NCI-H1105 (cell line): ENCODE data around the gene NEDD4L.

Experiments used
- DNase-seq: peaks from one replicate; lab custom pipeline; 2025; lab: John Stamatoyannopoulos, UW

Gene NEDD4L

DNA sequence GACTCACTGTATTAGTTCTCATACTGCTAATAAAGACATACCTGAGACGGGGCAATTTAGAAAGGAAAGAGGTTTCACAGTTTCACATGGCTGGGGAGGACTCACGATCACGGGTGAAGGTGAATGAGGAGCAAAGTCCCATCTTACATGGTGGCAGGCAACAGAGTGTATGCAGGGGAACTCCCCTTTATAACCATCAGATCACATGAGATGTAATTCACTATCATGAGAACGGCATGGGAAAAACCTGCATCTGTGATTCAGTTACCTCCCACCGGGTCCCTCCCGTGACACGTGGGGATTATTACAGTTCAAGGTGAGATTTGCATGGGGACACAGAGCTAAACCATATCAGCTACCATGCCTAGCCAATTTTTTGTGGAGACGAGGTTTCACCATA, 168.2 kb downstream of the NEDD4L start:
- no peak for DNase-seq

DNA sequence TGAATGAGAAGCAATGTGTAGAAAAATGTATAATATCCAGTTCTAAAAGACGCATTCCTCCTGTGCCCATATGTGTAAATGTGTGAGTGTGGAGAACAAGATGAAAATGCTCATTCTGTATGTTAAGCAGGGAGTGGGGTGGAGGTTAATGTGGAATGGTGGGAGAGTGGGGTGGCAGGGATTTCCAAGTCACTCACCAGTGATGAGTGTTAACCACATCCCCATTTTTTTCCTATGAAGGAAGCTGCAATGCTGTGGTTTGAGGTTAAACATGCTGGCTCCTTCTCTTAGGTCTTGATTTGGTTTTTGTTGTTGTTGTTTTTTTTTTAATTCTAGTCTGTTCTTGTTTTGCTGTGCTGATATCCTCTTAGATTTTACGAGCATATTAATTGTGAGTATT, 169.4 kb downstream of the NEDD4L start:
- DNase-seq: no peak

DNA sequence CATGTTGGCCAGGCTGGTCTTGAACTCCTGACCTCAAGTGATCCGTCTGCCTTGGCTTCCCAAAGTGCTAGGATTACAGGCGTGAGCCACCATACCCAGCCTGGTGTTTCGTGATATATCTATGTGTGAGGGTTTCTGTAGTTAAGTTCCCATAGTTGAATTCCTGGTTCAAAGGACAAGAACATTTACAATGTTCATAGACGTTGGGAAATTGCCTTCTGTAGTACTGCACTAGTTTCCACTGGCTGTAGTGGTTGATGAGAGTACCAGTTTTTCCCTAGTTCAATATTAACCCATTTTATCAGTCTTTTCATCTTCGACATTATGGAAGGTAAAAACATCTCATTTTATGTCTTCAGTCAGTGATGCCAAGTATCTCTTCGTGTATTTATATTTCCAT, 171.0 kb downstream of the NEDD4L start:
- DNase-seq: no peak

DNA sequence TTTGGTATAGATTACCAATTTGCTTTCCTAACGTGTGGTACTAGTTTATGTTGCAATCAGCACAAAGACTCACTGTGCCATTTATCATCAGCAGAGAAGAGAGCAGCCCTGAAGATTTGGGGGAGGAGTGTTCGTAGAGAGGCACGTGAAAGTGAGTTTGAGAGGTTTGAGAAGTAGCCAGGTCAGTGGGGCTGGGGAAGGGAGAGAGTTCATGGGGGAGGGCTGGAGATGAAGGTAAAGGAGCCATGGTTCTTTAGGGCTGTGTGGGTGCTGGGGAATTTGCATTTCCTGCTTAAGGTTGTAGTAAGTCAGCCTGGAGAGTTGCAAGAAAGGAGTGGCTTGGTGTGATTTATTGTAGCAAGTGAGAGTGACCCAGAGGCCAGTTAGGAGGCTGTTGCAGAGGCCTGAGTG, 172.1 kb downstream of the NEDD4L start:
- no peak for DNase-seq

DNA sequence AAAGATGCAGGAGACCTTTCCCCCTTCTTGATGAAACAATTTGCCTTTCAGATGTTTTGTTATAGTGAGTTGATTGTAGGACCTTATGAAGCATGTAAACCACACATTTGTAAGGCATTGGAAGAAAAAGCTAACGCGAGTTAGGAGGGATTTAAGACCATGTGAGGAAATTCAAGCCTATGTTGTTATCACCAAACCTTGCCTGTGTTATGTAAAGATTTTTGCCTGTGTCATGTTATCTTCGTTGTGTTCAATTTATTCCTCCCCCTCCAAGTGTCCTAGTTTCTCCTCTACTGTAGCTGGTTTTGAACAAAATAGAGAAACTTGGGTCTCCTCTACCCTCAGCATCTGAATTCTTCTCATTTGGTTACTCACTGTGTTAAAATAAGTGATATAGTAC, 173.0 kb downstream of the NEDD4L start:
- no peak for DNase-seq

DNA sequence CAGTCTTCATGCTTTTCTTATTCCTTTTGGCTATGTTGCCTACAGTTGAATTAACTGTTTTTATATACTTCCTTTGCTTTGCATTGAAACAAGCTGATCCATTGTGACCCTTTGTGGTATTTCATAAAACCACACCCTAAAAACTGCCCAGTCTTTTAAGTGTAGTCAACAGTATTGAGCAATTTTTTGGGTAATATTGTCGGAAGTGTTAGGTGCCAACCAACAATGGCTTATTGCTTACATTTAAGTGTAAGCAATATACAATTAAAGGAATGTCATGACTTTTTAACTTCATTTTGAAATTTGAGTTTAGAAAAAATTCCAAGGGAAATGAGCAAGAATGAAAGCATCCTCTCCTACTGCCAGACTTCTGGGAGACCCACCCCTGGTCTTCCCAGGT, 174.1 kb downstream of the NEDD4L start:
- no peak for DNase-seq

DNA sequence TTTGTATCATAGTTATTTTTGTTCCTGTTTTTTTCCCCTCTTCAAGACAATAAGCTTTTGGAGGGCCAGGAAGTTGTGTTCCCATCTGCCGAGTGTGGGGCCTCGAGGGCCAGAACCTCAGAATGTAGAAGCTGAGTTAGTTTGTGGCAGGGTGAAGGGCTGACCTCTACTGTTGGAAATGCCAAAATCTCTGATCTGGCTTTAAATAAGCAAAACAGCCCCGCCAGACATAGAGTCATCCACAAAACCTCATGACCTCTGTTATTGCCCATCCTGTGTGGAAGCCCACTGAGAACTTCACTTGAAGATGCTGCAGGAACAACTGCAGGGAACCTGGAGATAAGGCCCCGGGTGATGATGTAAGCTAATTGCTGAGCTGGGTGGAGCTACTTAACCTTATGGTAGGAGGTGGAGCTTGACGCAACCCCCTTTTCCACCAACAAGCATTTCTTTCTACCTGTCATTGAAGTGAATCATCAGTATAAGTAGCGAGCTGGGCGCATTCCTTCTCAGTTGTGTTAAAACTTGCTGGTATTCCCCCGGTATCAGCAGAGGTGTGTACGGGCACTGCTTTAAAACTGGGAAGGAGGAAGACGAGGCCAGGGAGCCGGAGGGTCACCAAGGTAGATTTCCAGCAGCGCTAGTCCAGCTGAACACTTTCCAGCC, 177.2 kb downstream of the NEDD4L start:
- no peak for DNase-seq

DNA sequence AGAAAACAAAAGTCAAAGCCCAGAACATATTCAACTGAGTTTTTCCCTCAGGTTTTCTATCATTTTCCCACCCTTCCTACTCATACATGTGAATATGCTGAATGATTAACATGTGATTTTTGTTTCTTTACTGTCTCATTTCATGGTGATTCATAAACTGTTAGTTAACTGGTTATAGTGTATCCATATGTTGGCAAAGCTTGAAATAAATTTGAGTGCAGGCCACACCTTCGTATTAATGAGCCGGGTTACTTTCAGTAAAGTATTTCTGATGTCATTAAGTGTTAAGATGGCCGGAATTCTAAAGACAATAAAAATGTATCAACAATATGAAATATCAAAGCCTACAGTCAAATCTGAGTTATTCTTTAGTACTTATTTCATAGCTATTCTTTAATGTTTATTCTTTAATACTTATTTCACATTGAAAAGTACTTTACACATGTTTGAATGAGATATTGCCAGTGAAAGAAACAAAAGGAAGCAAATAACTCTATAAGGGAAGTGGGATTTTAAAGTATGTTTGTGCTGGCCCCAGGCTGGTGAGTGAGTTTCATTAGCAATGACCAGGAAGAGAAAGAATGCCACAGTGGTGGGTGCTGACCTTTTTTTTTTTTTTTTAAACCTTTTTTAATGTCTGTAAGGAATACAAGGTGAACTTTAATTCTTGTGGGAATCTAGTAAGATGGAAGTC, 178.6 kb downstream of the NEDD4L start:
- DNase-seq: no peak

DNA sequence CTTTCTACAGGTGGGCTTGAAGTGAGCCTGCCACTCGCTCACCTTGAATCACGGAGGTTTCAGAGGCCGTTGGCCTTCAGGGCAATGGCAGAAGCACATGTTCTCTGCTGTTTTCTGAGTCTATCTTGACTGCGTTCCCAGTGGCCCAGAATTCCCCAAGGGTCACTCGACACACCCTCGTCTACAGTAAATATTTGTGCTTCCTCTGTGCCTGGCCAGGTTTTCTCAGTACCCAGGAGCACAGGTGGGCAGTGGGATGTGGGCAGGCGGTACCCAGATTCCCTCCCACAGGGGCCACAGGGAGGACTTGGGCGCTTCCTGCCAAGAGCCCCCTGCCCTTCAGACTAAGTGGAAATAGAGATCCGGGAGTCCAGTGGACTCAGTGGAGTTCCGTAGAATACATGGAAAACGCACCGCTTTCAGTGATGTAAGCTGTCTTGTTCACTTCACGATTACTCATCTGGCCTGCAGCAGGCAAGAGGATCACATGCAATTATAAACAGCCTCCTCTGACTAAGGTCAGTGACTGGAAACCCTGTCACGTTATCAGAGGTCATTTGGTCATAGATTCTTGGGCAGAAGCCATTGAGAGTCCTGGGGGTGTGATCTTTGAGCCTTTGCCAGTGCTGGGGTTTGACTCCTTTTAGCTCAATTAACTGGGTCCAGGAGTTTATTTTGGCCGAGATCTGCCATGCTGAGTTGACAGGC, 179.8 kb downstream of the NEDD4L start:
- no peak for DNase-seq

DNA sequence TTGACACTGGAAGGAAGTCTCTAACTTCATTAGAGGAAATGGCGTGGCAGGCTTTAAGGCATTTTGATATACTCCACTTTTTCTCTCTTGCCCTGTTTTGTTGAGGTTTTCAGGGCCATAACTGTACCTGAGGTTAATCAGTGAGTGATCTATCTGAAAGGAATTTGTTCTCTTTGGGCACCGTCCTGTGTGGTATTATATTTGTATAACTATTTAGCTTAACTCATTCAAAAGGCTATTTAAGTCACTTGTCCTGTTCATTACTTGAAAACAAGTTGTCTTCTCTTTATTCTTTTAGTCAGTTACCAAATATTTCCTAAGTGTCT, 180.4 kb downstream of the NEDD4L start:
- no peak for DNase-seq

DNA sequence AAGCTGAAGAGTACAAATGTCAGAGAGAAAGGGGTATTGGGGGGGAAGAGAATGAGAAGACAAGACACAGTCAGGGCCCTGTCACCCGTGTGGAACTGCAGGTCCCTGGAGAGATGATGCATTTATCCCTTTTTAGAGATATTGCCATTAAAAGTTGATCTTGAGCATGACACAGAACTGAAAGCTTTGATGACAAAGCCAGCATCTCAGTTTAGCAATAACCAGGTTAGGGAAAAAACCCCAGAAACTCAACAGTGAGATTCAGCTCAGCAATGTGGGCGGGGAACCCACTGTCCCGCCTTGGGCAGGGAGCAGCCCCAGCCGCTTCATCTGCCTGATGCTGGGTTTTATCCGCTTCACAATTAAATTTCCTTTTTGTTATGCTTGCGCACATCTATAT, 181.1 kb downstream of the NEDD4L start:
- DNase-seq: no peak

DNA sequence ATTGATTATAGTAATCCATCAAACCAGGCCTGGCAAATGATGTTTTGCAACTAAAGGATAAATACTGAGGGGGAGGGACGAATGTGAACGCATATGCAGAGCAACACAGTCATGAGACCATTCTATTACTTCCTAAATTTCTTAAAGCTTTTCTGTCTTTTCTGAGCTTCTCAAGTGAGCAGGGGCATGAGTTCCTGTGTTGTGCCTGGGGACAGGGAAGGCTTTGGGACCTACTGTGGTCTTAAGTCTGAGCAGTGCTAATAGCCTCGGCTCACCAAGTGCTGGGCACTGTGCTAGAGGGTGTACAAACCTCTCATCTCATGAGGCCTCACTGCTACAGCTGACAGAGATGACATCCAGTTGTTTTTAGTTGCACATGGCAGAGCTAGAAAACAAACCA, 182.4 kb downstream of the NEDD4L start:
- no peak for DNase-seq

DNA sequence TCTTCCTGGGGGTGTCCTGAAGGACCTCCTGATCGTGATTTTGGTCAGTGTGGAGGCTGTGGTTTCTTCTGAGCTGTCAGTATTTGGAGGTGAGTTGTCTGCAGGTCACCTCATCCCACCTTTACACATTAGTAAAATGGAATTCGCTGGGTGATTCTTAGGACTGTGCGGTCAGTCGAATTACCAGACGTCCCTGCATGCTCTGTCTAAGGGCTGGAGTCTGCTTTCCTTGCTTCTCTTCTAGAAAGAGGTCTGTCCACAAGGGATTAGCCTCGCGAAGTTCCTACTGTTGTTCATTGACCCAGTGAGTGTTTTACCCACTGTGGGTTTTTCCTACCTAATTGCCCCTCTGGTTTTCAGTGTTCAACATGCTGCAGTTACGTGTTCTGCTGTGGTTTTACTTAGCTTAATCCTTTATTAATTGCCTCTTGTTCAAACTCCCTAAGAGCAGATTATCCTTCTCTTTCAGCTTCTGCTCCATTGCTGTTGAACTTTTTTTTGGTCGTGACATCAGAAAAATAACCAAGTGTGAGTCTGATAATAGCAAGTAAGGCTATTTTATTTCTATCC, 183.4 kb downstream of the NEDD4L start:
- no peak for DNase-seq

DNA sequence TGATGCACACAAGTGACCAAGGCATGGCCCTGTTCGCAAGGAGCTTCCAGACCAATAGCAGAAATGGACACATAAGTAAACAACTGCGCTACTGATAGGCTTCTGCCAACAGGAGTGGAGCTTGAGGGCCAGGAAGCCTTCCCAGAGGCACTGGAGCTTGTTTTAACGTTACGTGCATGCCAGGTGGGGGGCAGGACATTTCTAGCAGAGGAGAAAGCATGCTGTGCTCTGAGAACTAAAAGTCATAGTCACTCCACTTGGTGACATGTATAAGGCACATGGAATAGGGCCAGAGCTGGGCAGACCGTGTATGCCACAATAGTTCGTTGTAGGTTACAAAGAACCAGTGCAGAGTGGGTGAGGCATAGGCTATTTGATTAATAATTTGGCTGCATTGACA, 184.2 kb downstream of the NEDD4L start:
- no peak for DNase-seq

DNA sequence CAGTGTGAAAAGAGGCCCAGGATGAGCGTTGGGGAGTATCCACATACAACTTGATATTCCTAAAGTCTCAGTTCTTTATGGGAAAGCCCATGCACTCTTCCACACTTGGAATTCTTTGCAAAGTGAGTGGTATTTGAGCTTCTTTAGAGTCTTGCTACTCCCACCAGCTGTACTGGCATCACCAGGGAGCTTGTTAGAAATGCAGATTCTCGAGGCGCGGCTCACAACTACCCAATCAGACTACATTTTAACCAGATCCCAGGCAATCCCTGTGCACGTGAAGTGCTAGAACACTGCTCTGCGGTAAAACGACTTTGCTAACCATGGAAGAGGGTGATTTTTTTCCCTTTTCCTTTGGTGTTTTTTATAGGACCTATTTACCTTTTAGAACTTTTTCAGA, 184.7 kb downstream of the NEDD4L start:
- no peak for DNase-seq

DNA sequence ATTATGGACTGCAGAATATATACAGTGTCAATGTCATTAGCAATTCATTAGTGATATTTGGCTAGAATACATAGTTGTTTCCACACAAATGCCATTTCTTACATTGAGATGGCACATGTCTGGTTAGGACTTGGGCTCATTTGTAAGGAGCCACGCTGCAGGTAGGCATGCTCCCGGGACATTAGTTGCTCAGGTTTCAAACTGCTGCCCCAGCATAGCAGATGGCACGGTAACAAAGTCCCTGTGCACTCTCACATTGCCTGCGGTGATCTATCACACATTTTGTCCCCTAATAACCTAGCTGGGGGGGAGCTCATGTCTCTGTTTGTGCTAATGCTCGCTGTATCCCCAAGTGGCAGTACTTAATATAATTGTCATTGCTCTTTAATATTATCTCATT, 185.1 kb downstream of the NEDD4L start:
- no peak for DNase-seq

DNA sequence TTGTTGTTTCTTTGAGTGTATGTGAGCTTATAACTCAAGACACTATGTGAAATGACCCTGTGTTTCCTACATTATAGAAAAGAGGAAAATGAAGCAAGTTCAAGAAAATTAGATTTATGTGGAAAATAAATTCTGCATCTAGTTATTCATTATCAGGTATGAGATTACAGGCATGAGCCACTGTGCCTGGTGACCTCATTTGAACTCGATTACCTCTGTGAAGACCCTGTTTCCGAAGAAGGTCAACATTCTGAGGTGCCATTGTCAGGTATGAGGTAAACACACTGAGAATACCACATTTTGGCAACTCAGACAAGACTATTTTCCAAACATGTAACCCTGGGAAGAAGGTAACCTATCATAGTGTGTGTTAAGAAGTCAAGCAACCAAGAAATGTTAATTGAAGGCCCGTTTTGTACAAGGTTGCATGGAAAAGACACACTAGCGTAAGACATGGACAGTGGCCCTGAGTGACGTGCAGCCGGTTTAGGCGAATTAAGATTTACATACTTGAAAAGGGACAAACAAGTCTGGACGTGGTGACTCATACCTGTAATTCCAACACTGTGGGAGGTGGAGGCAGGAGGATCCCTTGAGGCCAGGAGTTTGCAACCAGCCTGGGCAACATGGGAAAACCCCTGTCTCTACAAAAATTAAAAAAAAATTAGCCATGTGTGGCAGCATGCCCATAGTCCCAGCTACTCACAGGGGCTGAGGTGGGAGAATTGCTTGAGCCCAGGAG, 186.6 kb downstream of the NEDD4L start:
- no peak for DNase-seq

DNA sequence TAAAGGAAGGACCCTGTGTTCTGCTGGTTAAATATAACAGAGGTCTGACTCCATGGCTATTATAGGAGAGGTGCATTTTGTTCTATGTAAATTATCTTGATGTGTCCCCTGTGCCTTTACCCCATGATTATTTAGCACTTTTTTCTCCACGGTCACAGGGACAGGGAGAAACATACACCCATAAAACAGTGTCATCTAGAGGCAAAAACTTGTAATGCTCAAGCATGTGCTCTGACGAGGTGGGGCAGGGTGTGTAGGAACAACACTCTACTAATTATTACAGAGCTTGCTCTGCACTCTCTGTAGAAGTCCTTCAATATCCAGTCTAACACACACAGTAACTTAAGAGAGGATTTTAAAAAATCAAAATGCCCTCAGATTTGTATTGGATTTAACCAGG, 187.9 kb downstream of the NEDD4L start:
- DNase-seq: no peak

DNA sequence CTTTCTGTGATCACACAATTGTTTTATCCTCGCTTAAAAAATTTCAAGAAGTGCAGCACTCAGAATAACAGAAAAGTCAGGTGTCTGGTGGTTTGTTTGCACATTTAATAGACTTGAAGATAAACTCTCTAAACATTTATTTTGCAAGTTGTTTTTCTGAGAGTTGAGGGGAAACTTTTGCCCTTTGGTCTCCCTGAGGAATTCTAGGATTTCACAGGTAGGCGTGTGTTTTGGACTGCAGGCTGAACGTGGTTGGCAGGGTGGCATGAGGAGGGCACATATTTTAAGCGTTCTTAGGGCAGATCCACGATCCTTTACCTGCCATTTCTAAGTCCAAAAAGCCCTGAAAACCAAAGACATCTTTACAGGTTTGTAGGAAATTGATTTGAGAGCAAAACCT, 188.6 kb downstream of the NEDD4L start:
- no peak for DNase-seq

DNA sequence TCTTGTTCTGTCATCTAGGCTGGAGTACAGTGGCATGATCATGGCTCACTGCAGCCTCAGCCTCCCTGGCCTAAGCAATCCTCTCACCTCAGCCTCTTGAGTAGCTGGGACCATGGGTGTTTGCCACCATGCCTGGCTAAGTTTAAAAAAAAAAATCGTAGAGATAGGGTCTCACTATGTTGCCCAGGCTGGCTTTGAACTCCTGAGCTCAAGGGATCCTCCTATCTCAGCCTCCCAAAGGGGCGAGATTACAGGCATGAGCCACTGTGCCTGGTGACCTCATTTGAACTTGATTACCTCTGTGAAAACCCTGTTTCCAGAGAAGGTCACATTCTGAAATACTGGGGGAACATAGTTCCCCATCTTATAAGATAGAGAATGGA, 190.3 kb downstream of the NEDD4L start:
- no peak for DNase-seq

DNA sequence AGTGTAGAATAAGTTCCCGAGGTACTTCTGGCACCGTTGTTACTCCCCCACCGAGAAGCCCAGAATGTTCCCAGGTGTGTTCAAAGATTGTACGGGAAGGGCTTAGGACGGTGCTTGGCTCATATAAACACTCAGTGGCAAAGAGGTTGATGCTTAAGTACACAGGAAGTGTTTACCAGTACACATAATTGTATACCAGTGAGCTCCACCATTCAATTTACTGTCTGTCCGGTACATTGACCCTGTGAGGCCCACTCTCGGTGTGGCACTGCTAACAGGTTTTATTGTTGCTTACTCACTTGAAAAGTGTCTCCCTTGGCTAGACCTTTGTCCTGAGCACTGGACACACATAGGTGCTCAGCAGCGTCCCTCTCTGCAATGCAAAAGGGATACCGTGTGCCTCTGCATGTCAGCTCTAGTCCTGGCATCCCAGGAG, 191.0 kb downstream of the NEDD4L start:
- no peak for DNase-seq

DNA sequence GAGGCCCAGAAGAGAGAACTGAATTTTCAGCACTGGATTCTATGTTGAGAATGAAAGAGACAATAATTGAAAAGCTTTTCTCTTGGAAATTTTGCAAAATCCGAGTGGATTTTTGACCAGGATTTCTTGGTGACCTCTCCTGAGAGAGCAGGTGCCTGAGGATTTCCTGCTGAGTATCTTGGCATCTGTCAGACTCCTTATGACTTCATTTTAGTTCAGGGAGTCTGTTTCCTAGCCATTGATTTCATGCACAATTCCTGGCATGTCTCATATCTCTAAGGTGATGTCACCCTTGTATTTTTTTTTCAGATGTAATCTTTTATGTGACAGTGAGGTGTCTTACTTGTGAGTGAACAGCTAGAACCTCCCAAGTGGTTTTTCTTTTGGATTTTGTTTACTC, 195.9 kb downstream of the NEDD4L start:
- no peak for DNase-seq
